Spleen (tissue), 11 donors: Measurements from ENCODE around the gene ZNF726. TPM values are rescaled to one million over a fixed set of nuclear protein-coding genes. Genes with fewer than 3 reads are reported as not detected.
A peak's percentile ranks its signal among the peaks of the same experiment; 100 is the strongest.
"Not testable (repeated sequence)": the region's sequence is repeated elsewhere in the genome, so short reads cannot be mapped to it uniquely, and the experiment has no call there.

Experiments used
- DNase-seq: peaks from one replicate; pipeline ENCODE4 v3.0.0-alpha.2; 2020
- H3K27ac ChIP-seq, 8 donors: fragments of 200-600 bp; sonication (generic) in 7 of 8; 1 replicate in 4 of 8; 2 replicates in 4 of 8; pipeline versions ENCODE4 v1.5.0 to v1.8.0; 2016 to 2021; ENCODE audit warnings: inconsistent platforms in 4 of 8, mild to moderate bottlenecking in 4 of 8, moderate library complexity in 1 of 8
- H3K27me3 ChIP-seq, 7 donors: fragments of 200-600 bp; sonication (generic) in 6 of 7; replicated peaks in 1 of 7; 1 replicate in 4 of 7; 2 replicates in 3 of 7; pipeline versions ENCODE4 v1.5.0 to v1.8.0; 2016 to 2021; ENCODE audit warnings: inconsistent platforms in 3 of 7, mild to moderate bottlenecking in 1 of 7
- H3K36me3 ChIP-seq, 6 donors: fragments of 200-600 bp; sonication (generic) in 5 of 6; 1 replicate in 4 of 6; 2 replicates in 2 of 6; pipeline versions ENCODE4 v1.5.0 to v1.8.0; 2016 to 2021; ENCODE audit warnings: inconsistent platforms in 2 of 6
- H3K4me1 ChIP-seq, 6 donors: fragments of 200-600 bp; sonication (generic) in 5 of 6; 1 replicate in 3 of 6; 2 replicates in 3 of 6; pipeline versions ENCODE4 v1.5.0 to v1.8.0; 2016 to 2021; ENCODE audit warnings: inconsistent platforms in 3 of 6
- H3K4me3 ChIP-seq, 8 donors: fragments of 200-600 bp; sonication (generic) in 7 of 8; 1 replicate in 4 of 8; 2 replicates in 4 of 8; pipeline versions ENCODE4 v1.5.0 to v1.8.0; 2016 to 2021; ENCODE audit warnings: inconsistent platforms in 4 of 8, mild to moderate bottlenecking in 4 of 8, moderate library complexity in 2 of 8
- H3K9me3 ChIP-seq, 8 donors: fragments of 200-600 bp; sonication (generic) in 7 of 8; 1 replicate in 4 of 8; 2 replicates in 4 of 8; pipeline versions ENCODE4 v1.5.0 to v1.8.0; 2016 to 2021; ENCODE audit warnings: inconsistent platforms in 4 of 8
- CTCF ChIP-seq, 11 experiments: fragments of 200-600 bp in 7 of 11; fragments of 450-650 bp in 4 of 11; sonication (generic) in 4 of 11; IDR thresholded peaks in 8 of 11; conservative IDR thresholded peaks in 3 of 11; 1 replicate in 7 of 11; 2 replicates in 4 of 11; pipeline versions ENCODE4 v1.4.0 to v1.8.0; 2016 to 2021; ENCODE audit warnings: antibody characterized with exemption in 11 of 11, inconsistent platforms in 4 of 11, mild to moderate bottlenecking in 1 of 11
- POLR2A ChIP-seq, 3 donors: fragments of 450-650 bp; IDR thresholded peaks; one replicate each; pipeline ENCODE4 v1.5.1; 2017; ENCODE audit warnings: antibody characterized with exemption in 3 of 3, mild to moderate bottlenecking in 1 of 3
- POLR2AphosphoS5 ChIP-seq, 3 donors: sonication (generic); formaldehyde crosslinking; IDR thresholded peaks; one replicate each; pipeline ENCODE4 v1.5.1; 2017; ENCODE audit warnings: antibody characterized with exemption in 3 of 3
- WGBS, 5 donors: extraction: QIAGEN DNeasy Blood & Tissue Kit in 3 of 5; methylation state at CpG; one replicate each; pipeline versions ENCODE4 v1.1.5 to v1.1.7; 2013 to 2018; 5-methylcytosine and 5-hydroxymethylcytosine counted together
- intact Hi-C: fragments of 100-400 bp; cut with DNase I; formaldehyde crosslinking; loops from one replicate; pipeline ENCODE4 v1.15.0; 2023; ENCODE audit warnings: low total_unique reads
- polyA plus RNA-seq, 3 donors: library from polyadenylated mRNA; stranded (reverse); fragments of 200-250 nt; gene quantifications; one replicate each; pipeline ENCODE4 v1.2.1, GENCODE V29; 2013
- total RNA-seq, 7 donors: library from RNA; depleted of rRNA in 3 of 7; stranded (reverse); fragments of >200 nt in 3 of 7; fragmentation: NEBNext Ultra II Directional in 4 of 7; extraction: Animal tissue kit (Norgen Biotek cat#: 25700) in 4 of 7; gene quantifications; one replicate each; pipeline versions ENCODE4 v1.1.0 to v1.2.1, GENCODE V29; 2016 to 2021
- donor health status: healthy with polysubstance abuse.
- donor health status: DM: no; HTN: no; CAD: no; lungs with moderate emphysema.
- donor health status: DM: no; HTN: no; CAD: no.
- donor health status: Bipolar disorder and iron deficiency.
- donor health status: healthy.
- donor health status: DM: no; HTN: no; CAD: no.
- donor health status: DM: yes; HTN: yes; CAD: no.

The ZNF726 gene
- total and polyA plus RNA-seq, 10 donors, result 2.0 to 6.9 (median 3.8) TPM

- peaks cover 0 to 30% (median 0%) of the 10 kb centered on the region in 8 donors for H3K9me3 ChIP-seq
- H3K4me1 ChIP-seq, result no peaks in the 10 kb centered on the region
- no peak overlapping the region for H3K27ac ChIP-seq
- H3K36me3 ChIP-seq, result no peaks in the 10 kb centered on the region
- H3K27me3 ChIP-seq, result peaks cover 3 to 44% (median 17%) of the 10 kb centered on the region in 7 donors
- H3K4me3 ChIP-seq, result no peak overlapping the region
- intact Hi-C loops, result loop anchor here (2.0 kb wide), 1 partner anchor 95 kb away; no protein-coding TSS in a partner anchor
- DNase-seq, result no peak
- WGBS, 5 donors, result 63 to 85% (median 75%) methylated on average over 2 of the region's 2 CpGs
- TF ChIP-seq CTCF (IDR thresholded peaks at IDR 0.05 in 8 of 11, conservative IDR thresholded peaks at IDR 0.05 in 3 of 11) (no peak), POLR2A (IDR thresholded peaks at IDR 0.05) (no peak), POLR2AphosphoS5 (IDR thresholded peaks at IDR 0.05) (no peak)
Observed at GRCh38 chr19:23969630-23970029, 54.9 kb downstream of the ZNF726 start.

- H3K4me1 ChIP-seq, result no peaks in the 10 kb centered on the region
- DNase-seq, result no peak
- TF ChIP-seq POLR2A (IDR thresholded peaks at IDR 0.05) (no peak), POLR2AphosphoS5 (IDR thresholded peaks at IDR 0.05) (no peak), CTCF (IDR thresholded peaks at IDR 0.05 in 8 of 11, conservative IDR thresholded peaks at IDR 0.05 in 3 of 11) (no peak)
- peaks cover 0 to 21% (median 0%) of the 10 kb centered on the region in 8 donors for H3K9me3 ChIP-seq
- intact Hi-C loops, result no loop called here
- WGBS, 5 donors, result 4 to 17% (median 8%) methylated on average over 32 of the region's 32 CpGs
- peak overlapping the region in 2 of 8 donors; percentile 20 to 44 for H3K4me3 ChIP-seq
- H3K27ac ChIP-seq, result no peak overlapping the region
- H3K36me3 ChIP-seq, result no peaks in the 10 kb centered on the region
- H3K27me3 ChIP-seq, result peaks cover 3 to 44% (median 17%) of the 10 kb centered on the region in 7 donors
Observed at GRCh38 chr19:23971598-23971997, 56.9 kb downstream of the ZNF726 start.

GRCh38 chr19:23972161-23972560 is 57.5 kb downstream of the ZNF726 start:
- Histone ChIP-seq H3K9me3 (peaks cover 0 to 16% (median 0%) of the 10 kb centered on the region in 8 donors), H3K4me3 (peak overlapping the region in 1 of 8 donors; percentile 44), H3K36me3 (no peaks in the 10 kb centered on the region), H3K27me3 (peaks cover 3 to 44% (median 17%) of the 10 kb centered on the region in 7 donors), H3K4me1 (no peaks in the 10 kb centered on the region), H3K27ac (no peak overlapping the region)
- TF ChIP-seq POLR2AphosphoS5 (IDR thresholded peaks at IDR 0.05), result no peak
- no peak for TF ChIP-seq CTCF (IDR thresholded peaks at IDR 0.05 in 8 of 11, conservative IDR thresholded peaks at IDR 0.05 in 3 of 11)
- TF ChIP-seq POLR2A (IDR thresholded peaks at IDR 0.05), result no peak
- no peak for DNase-seq
- 8 to 30% (median 25%) methylated on average over 11 to 16 of the region's 16 CpGs for WGBS, 5 donors
- intact Hi-C loops, result no loop called here

- Histone ChIP-seq H3K9me3 (peaks cover 0 to 16% (median 0%) of the 10 kb centered on the region in 8 donors), H3K36me3 (no peaks in the 10 kb centered on the region), H3K27ac (no peak overlapping the region), H3K4me1 (no peaks in the 10 kb centered on the region), H3K27me3 (peaks cover 3 to 31% (median 17%) of the 10 kb centered on the region in 7 donors), H3K4me3 (no peak overlapping the region)
- TF ChIP-seq POLR2AphosphoS5 (IDR thresholded peaks at IDR 0.05) (no peak), CTCF (IDR thresholded peaks at IDR 0.05 in 8 of 11, conservative IDR thresholded peaks at IDR 0.05 in 3 of 11) (no peak), POLR2A (IDR thresholded peaks at IDR 0.05) (no peak)
- DNase-seq, result no peak
- WGBS, 5 donors, result 72 to 100% (median 89%) methylated on average over 1 to 2 of the region's 2 CpGs
- intact Hi-C loops, result no loop called here
Observed at GRCh38 chr19:23974941-23975340, 60.3 kb downstream of the ZNF726 start.

GRCh38 chr19:23976631-23977030 is 61.9 kb downstream of the ZNF726 start:
- H3K27ac ChIP-seq, H3K36me3 ChIP-seq, H3K4me1 ChIP-seq, intact Hi-C loops, DNase-seq, H3K4me3 ChIP-seq: not testable (repeated sequence)
- peaks cover 2 to 14% (median 8%) of the 10 kb centered on the region in 7 donors for H3K27me3 ChIP-seq
- H3K9me3 ChIP-seq, result peaks cover 0 to 13% (median 0%) of the 10 kb centered on the region in 8 donors
- whole genome bisulfite sequencing, 5 donors, result 73 to 97% (median 90%) methylated on average over 3 of the region's 3 CpGs

- 69 to 100% (median 95%) methylated on average over 3 of the region's 3 CpGs for WGBS, 5 donors
- DNase-seq, H3K36me3 ChIP-seq, H3K9me3 ChIP-seq, H3K4me3 ChIP-seq, intact Hi-C loops, H3K27ac ChIP-seq, H3K4me1 ChIP-seq, H3K27me3 ChIP-seq: not testable (repeated sequence)
Observed at GRCh38 chr19:23977256-23977655, 62.6 kb downstream of the ZNF726 start.
